Occipital lobe (tissue), 2 donors: ENCODE data around the gene PFKFB2. TPM values are rescaled to one million over a fixed set of nuclear protein-coding genes. Genes with fewer than 3 reads are reported as not detected.

Experiments used
- DNase-seq: peaks from one replicate; lab custom pipeline; 2025; lab: John Stamatoyannopoulos, UW
- total RNA-seq: library from RNA; depleted of rRNA; stranded (reverse); fragments of >200 nt; gene quantifications from one replicate; pipeline ENCODE4 v1.2.3, GENCODE V29; 2014

PFKFB2 gene
- total RNA-seq, 1 donor from 2014 or later = 13.6 TPM

- no peak for DNase-seq
Measured at GRCh38 chr1:207021876-207022596, 31.0 kb upstream of the PFKFB2 start.

GRCh38 chr1:207022996-207023679 lies 29.9 kb upstream of the PFKFB2 start:
- DNase-seq = no peak

- no peak for DNase-seq
Measured at GRCh38 chr1:207024202-207025145, 28.6 kb upstream of the PFKFB2 start.

- DNase-seq = no peak
Measured at GRCh38 chr1:207025146-207025880, 27.8 kb upstream of the PFKFB2 start.

- no peak for DNase-seq
Measured at GRCh38 chr1:207026104-207026534, 27.0 kb upstream of the PFKFB2 start.

GRCh38 chr1:207027206-207027777 lies 25.8 kb upstream of the PFKFB2 start:
- DNase-seq = no peak

- DNase-seq = no peak
Measured at GRCh38 chr1:207027921-207028320, 25.2 kb upstream of the PFKFB2 start.

GRCh38 chr1:207028884-207029650 lies 24.0 kb upstream of the PFKFB2 start:
- no peak for DNase-seq

GRCh38 chr1:207029701-207030521 lies 23.2 kb upstream of the PFKFB2 start:
- no peak for DNase-seq

- DNase-seq = no peak
Measured at GRCh38 chr1:207030522-207031009, 22.5 kb upstream of the PFKFB2 start.

- no peak for DNase-seq
Measured at GRCh38 chr1:207031016-207031415, 22.1 kb upstream of the PFKFB2 start.

- no peak for DNase-seq
Measured at GRCh38 chr1:207031632-207032264, 21.3 kb upstream of the PFKFB2 start.

GRCh38 chr1:207032528-207033017 lies 20.5 kb upstream of the PFKFB2 start, which contains the start of gene C1orf116:
TSS of gene C1orf116 (minus strand) at chr1:207032756. CDS start at chr1:207027598, 5,158 bp downstream.
- DNase-seq = no peak

- DNase-seq = no peak
Measured at GRCh38 chr1:207033302-207033701, 19.8 kb upstream of the PFKFB2 start.

- DNase-seq = no peak
Measured at GRCh38 chr1:207034208-207034607, 18.9 kb upstream of the PFKFB2 start.

- DNase-seq = no peak
Measured at GRCh38 chr1:207034998-207035397, 18.1 kb upstream of the PFKFB2 start.

GRCh38 chr1:207035877-207036551 lies 17.1 kb upstream of the PFKFB2 start:
- DNase-seq = no peak

GRCh38 chr1:207036865-207037264 lies 16.2 kb upstream of the PFKFB2 start:
- no peak for DNase-seq
